ENCODE data around the gene FNDC10. TPM values are rescaled to one million over a fixed set of nuclear protein-coding genes. Genes with fewer than 3 reads are reported as not detected.

FNDC10 gene
- total RNA-seq, 4 donors from 2014 or later = 1.4 to 3.0 (median 2.0) TPM

- Histone ChIP-seq H3K27me3 (no peaks in the 10 kb centered on the region), H3K9me3 (no peaks in the 10 kb centered on the region), H3K4me3 (no peak overlapping the region), H3K27ac (no peak overlapping the region), H3K4me1 (peaks cover 0 to 48% (median 28%) of the 10 kb centered on the region in 4 donors), H3K36me3 (peaks cover 0 to 44% (median 0%) of the 10 kb centered on the region in 3 donors)
- TF ChIP-seq EP300 (IDR thresholded peaks at IDR 0.05) = no peak
- TF ChIP-seq, protein P1, sequence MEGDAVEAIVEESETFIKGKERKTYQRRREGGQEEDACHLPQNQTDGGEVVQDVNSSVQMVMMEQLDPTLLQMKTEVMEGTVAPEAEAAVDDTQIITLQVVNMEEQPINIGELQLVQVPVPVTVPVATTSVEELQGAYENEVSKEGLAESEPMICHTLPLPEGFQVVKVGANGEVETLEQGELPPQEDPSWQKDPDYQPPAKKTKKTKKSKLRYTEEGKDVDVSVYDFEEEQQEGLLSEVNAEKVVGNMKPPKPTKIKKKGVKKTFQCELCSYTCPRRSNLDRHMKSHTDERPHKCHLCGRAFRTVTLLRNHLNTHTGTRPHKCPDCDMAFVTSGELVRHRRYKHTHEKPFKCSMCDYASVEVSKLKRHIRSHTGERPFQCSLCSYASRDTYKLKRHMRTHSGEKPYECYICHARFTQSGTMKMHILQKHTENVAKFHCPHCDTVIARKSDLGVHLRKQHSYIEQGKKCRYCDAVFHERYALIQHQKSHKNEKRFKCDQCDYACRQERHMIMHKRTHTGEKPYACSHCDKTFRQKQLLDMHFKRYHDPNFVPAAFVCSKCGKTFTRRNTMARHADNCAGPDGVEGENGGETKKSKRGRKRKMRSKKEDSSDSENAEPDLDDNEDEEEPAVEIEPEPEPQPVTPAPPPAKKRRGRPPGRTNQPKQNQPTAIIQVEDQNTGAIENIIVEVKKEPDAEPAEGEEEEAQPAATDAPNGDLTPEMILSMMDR (IDR thresholded peaks at IDR 0.05) = no peak
- TF ChIP-seq POLR2A (IDR thresholded peaks at IDR 0.05) = no peak
- 88 to 94% methylated on average over 3 to 5 of the region's 6 CpGs for WGBS, 2 donors
- DNase-seq (ENCODE audit: low spot score in 2 of 2) = no peak
Observed at GRCh38 chr1:1617925-1618324, 18.0 kb upstream of the FNDC10 start.

DNA sequence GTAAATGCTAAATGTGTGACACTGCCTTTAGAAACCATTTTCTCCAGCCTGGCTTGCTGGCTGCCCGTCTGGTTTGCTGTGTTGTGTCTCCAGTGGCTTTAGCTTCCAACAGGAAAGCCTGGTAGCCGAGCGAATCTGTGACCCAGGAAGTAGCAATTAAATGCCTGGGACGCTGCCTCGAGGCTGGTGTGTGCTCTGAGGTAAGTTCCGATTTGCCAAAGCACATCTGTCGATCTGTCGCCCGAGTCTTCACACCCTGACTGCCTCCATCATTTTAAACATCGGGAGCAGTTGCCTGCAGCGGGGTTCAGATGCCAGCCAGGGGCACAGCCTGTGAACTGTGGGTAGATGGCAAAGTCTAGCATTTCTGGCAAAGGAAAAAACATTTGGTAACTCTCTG, 17.6 kb upstream of the FNDC10 start:
- DNase-seq (ENCODE audit: low spot score in 2 of 2) = no peak
- Histone ChIP-seq H3K27ac (no peak overlapping the region), H3K36me3 (peaks cover 0 to 40% (median 0%) of the 10 kb centered on the region in 3 donors), H3K27me3 (no peaks in the 10 kb centered on the region), H3K4me1 (peaks cover 0 to 48% (median 28%) of the 10 kb centered on the region in 4 donors), H3K4me3 (no peak overlapping the region), H3K9me3 (no peaks in the 10 kb centered on the region)
- TF ChIP-seq POLR2A (IDR thresholded peaks at IDR 0.05) (no peak), EP300 (IDR thresholded peaks at IDR 0.05) (no peak)
- TF ChIP-seq, protein P1 (IDR thresholded peaks at IDR 0.05) = no peak
- WGBS, 2 donors = 84 to 87% methylated on average over 9 to 11 of the region's 11 CpGs

- TF ChIP-seq EP300 (IDR thresholded peaks at IDR 0.05) (no peak), POLR2A (IDR thresholded peaks at IDR 0.05) (no peak)
- Histone ChIP-seq H3K36me3 (peaks cover 0 to 39% (median 0%) of the 10 kb centered on the region in 3 donors), H3K4me1 (peaks cover 0 to 50% (median 28%) of the 10 kb centered on the region in 4 donors), H3K27ac (peak overlapping the region in 1 of 4 donors; percentile 99), H3K4me3 (peak overlapping the region; percentile 44 to 96 (median 92)), H3K27me3 (no peaks in the 10 kb centered on the region), H3K9me3 (no peaks in the 10 kb centered on the region)
- WGBS, 2 donors = 72 to 76% methylated on average over 19 of the region's 19 CpGs
- DNase-seq (ENCODE audit: low spot score in 2 of 2) = no peak
Observed at GRCh38 chr1:1616838-1617237, 16.9 kb upstream of the FNDC10 start.

GRCh38 chr1:1616045-1616790, 16.3 kb upstream of the FNDC10 start:
- no peaks in the 10 kb centered on the region for H3K9me3 ChIP-seq
- no peaks in the 10 kb centered on the region for H3K27me3 ChIP-seq
- peak overlapping the region; percentile 99 to 100 (median 100) for H3K27ac ChIP-seq
- DNase-seq (ENCODE audit: low spot score in 2 of 2) = no peak
- peaks cover 0 to 33% (median 0%) of the 10 kb centered on the region in 3 donors for H3K36me3 ChIP-seq
- TF ChIP-seq, protein P1 (IDR thresholded peaks at IDR 0.05) = no peak
- TF ChIP-seq EP300 (IDR thresholded peaks at IDR 0.05) = no peak
- 5 to 40% methylated on average over 10 to 24 of the region's 80 CpGs for WGBS, 2 donors
- H3K4me3 ChIP-seq = peak overlapping the region; percentile 44 to 96 (median 92)
- H3K4me1 ChIP-seq = peaks cover 0 to 53% (median 28%) of the 10 kb centered on the region in 4 donors

DNA sequence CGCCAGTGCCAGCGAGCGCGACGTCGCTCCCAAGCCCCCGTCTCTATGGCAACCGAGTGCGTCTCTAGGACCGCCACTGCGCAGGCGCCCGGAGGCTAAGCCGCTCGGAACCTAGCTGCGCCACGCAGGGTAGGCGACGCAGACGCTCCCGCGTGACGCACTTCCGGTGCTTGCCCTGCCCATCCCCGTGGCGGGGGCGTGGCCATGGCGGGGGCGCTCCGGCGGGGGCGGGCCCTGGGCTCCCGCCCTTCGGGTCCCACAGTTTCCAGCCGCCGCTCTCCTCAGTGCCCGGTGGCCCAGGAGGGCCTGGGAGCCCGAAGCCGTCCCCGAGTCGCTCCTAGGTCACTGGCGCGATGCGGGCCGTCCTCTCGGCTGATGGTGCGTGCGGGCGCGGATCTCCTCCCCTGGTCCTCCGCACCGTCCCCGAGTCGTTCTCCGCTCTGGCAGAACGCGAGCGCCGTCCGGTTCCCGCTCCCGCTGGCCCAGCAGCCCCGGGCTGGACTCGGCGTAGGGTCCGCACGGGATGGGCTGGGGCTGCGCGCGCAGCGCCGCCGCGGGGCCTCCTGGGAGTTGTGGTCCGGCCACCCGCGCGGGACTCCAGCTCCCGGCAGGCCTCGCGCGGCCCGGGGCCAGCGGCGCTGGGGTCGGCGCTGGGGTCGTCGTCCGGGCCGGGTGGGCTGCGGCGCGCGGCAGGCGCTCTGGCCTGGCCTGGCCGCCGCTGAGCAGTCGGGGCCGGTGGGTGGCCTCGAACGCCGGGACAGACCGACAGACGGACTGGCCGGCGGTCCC, 15.5 kb upstream of the FNDC10 start, which contains the start of gene MIB2:
Gene MIB2 (plus strand): TSS at position 245 of the 789 bp plus-strand sequence. CDS start 7,953 bp downstream, outside the sequence.
- peak; percentile 86 for DNase-seq (ENCODE audit: low spot score in 2 of 2)
- peaks cover 0 to 27% (median 0%) of the 10 kb centered on the region in 3 donors for H3K36me3 ChIP-seq
- H3K9me3 ChIP-seq = no peaks in the 10 kb centered on the region
- peaks cover 0 to 61% (median 28%) of the 10 kb centered on the region in 4 donors for H3K4me1 ChIP-seq
- H3K27me3 ChIP-seq = no peaks in the 10 kb centered on the region
- peak; percentile 39 to 81 for TF ChIP-seq POLR2A (IDR thresholded peaks at IDR 0.05)
- TF ChIP-seq, protein P1 (IDR thresholded peaks at IDR 0.05) = no peak
- TF ChIP-seq EP300 (IDR thresholded peaks at IDR 0.05) = peak; percentile 89 to 93
- 0 to 1% methylated on average over 19 to 36 of the region's 107 CpGs for WGBS, 2 donors
- H3K27ac ChIP-seq = peak within 1 kb of the TSS; percentile 99 to 100 (median 100)
- H3K4me3 ChIP-seq = peak within 1 kb of the TSS; percentile 91 to 99 (median 94)
